Measurements from ENCODE around the gene RIPPLY3. TPM values are rescaled to one million over a fixed set of nuclear protein-coding genes. Genes with fewer than 3 reads are reported as not detected.
"Not testable (repeated sequence)": the region's sequence is repeated elsewhere in the genome, so short reads cannot be mapped to it uniquely, and the experiment has no call there.

RIPPLY3 gene
- total RNA-seq, 2 experiments from 2014 or later: 0.08 TPM; not detected in 1

- ChIA-PET CTCF (interaction anchor here (0.5 to 4.5 kb wide), 2 partner anchors 11 to 38 kb away, joined by 3 to 24 read pairs; no protein-coding TSS in a partner anchor), POLR2A (no interaction called here)
Measured at GRCh38 chr21:37001441-37001840, 5.1 kb upstream of the RIPPLY3 start.

DNA sequence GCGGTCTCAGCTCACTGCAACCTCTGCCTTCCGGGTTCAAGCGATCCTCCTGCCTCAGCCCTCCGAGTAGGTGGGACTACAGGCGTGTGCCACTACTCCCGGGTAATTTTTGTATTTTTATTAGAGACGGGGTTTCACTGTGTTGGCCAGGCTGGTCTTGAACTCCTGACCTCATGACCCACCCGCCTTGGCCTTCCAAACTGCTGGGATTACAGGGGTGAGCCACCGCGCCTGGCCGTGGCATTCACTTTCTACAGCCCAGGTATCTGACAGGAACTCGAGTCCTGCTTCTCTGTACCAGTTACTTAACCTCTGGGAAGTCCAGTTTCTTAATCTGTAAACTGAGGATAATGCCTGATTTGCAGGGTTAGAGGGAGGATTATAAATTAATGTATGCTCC, 3.7 kb upstream of the RIPPLY3 start:
- CTCF ChIA-PET: interaction anchor here (0.6 to 4.5 kb wide), 2 partner anchors 13 to 255 kb away, joined by 3 to 24 read pairs; no protein-coding TSS in a partner anchor
- POLR2A ChIA-PET: not testable (repeated sequence)

- CTCF ChIA-PET: not testable (repeated sequence)
Measured at GRCh38 chr21:37003917-37004316, 2.6 kb upstream of the RIPPLY3 start.

GRCh38 chr21:37005548-37006485, 685 bp upstream of the RIPPLY3 start:
- ChIA-PET POLR2A (interaction anchor here (1.0 kb wide), 1 partner anchor 18 kb away, joined by 3 read pairs; no protein-coding TSS in a partner anchor), CTCF (interaction anchor here (0.7 kb wide), 2 partner anchors 28 to 563 kb away, joined by 3 read pairs; no protein-coding TSS in a partner anchor)

More at GRCh38 chr21:37003917-37004316, 2.6 kb upstream of the RIPPLY3 start:
- POLR2A ChIA-PET: not testable (repeated sequence)

- CTCF ChIA-PET: interaction anchor here (1.1 kb wide), 1 partner anchor 18 kb away, joined by 4 read pairs; no protein-coding TSS in a partner anchor
- POLR2A ChIA-PET: no interaction called here
Measured at GRCh38 chr21:37008724-37009123, 2.2 kb downstream of the RIPPLY3 start.

GRCh38 chr21:37009740-37010341, 3.3 kb downstream of the RIPPLY3 start:
- ChIA-PET POLR2A (no interaction called here), CTCF (interaction anchor here (0.6 to 1.7 kb wide), 7 partner anchors 9 to 44 kb away, joined by 3 to 9 read pairs (median 5); partner anchors contain the start of gene HLCS)

DNA sequence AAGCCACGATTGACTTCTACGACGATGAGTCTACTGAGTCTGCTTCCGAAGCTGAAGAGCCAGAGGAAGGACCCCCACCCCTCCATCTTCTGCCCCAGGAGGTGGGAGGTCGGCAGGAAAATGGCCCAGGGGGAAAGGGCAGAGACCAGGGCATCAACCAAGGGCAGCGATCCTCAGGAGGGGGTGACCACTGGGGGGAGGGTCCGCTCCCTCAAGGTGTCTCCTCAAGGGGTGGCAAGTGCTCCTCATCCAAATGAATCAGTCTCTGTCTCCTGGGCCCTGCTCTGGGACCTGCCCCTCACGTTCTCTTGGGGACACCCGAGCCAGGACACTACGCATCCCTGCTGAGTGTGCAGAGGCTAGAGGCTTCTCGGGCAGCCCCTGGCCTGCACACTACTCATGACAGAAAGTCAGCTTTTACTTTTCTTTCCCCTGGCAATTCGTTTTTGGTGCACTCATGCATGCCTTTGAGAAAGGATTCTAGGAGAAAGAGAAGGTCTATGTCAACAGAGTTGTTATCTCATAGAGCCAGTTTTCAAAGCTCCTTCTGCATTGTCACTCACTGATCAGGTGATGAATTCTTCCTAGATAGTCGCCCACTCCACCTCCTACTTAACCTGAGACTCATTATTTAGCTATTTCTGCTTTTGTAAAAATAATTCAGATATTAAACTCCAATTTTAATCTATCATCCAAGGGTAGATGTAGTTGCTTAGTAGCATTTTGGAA, 11.6 kb downstream of the RIPPLY3 start:
- POLR2A ChIA-PET: no interaction called here
- CTCF ChIA-PET: interaction anchor here (1.0 kb wide), 1 partner anchor 8 kb away, joined by 5 read pairs; no protein-coding TSS in a partner anchor

GRCh38 chr21:37026499-37026898, 20.0 kb downstream of the RIPPLY3 start:
- POLR2A ChIA-PET: no interaction called here
- CTCF ChIA-PET: no interaction called here

DNA sequence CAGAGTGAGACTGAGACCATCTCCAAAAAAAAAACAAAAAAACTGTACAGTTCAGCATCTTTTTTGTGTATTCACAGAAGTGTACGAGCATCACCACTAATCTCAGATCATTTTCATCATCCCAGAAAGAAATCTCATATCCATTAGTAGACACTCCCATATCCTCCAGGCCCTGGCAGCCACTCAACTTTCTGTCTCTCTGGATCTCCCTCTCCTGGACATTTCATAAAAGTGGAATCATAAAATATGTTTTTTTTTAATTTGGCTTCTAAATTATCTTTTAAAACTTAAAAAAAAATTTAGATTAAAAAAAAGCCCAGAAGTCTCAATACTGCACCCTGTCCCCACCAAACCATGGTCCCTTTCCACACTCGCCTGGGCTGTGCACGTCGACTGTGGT, 22.1 kb downstream of the RIPPLY3 start:
- POLR2A ChIA-PET: no interaction called here
- CTCF ChIA-PET: no interaction called here

DNA sequence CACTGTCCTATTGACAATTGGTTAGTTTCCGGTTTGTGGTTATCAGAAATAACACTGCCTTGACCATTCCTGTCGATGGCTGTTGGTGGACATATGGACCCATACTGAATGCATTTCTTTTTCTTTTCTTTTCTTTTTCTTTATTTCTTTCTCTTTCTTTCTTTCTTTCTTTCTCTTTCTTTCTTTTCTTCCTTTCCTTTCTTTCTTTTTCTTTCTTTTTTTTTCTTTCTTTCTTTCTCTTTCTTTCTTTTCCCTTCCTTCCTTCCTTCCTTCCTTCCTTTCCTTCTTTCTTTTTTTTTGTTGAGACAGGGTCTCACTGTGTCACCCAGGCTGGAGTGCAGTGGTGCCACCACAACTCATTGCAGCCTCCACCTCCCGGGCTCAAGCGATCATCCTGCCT, 24.4 kb downstream of the RIPPLY3 start:
- CTCF ChIA-PET: no interaction called here
- POLR2A ChIA-PET: interaction anchor here (0.7 kb wide), 1 partner anchor 82 kb away, joined by 3 read pairs; no protein-coding TSS in a partner anchor

DNA sequence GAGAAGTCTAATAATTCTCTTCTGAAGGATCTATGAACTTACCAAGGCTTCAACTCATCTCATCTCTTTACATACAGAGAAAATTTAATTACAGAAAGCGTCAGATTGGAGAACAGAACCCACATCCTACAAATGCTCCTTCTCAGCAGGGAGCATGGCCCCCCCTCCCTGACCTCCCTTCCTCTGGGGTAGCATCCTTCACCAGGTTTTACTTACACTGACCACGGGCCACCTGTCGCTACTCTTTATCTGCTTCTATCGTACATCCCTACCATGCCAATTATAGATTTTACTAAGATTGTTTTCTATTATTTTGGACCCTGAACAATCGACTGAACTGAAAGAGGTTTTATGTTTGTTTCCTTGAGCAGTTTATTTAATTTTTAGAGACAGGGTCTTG, 25.8 kb downstream of the RIPPLY3 start:
- CTCF ChIA-PET: no interaction called here
- POLR2A ChIA-PET: no interaction called here

GRCh38 chr21:37032877-37033471, 26.5 kb downstream of the RIPPLY3 start:
- ChIA-PET CTCF (no interaction called here), POLR2A (no interaction called here)

GRCh38 chr21:37034394-37034793, 27.9 kb downstream of the RIPPLY3 start:
- POLR2A ChIA-PET: not testable (repeated sequence)

DNA sequence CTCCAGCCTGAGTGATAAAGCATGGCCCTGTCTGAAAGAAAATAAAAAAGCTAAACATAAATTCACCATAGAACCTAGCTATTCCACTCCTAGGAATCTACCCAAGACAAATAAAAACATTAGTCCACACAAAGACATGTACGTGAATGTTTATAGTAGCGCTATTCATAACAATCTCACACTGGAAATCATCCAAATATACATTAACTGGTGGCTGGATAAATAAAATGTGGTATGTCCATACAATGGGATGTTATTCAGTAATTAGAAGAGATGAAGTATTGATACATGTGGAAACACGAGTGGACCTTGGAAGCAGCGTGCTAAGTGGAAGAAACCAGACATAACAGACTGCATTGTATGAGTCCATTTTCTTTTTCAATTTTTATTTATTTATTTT, 29.7 kb downstream of the RIPPLY3 start:
- CTCF ChIA-PET: interaction anchor here (0.9 kb wide), 1 partner anchor 44 kb away, joined by 3 read pairs; no protein-coding TSS in a partner anchor

More at GRCh38 chr21:37034394-37034793, 27.9 kb downstream of the RIPPLY3 start:
- CTCF ChIA-PET: not testable (repeated sequence)

DNA sequence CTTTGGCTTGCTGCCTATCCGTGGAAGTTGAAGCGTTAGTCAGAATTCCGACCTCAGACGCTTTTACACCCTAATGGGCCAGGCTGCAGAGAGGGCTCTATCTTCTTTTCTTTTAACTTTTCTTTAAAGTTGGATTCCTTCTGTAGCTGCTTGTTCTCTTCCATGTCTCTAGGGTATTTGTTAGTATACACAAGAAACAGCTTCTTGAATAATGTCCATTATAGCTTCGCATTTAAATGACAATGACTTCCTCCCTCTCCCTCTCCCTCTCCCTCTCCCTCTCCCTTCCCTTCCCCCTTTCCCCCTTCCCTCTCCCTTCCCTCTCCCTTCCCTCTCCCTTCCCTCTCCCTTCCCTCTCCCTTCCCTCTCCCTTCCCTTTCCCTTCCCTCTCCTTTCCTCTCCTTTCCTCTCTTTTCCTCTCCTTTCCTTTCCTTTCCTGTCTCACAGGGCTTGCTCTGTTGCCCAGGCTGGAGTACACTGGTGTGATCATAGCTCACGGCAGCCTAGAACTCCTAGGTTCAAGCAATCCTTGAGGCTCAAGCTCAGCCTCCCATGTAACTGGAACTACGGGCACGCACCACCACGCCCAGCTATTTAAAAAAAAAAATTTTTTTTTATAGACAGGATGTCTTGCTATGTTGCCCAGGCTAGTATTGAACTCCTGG, 33.0 kb downstream of the RIPPLY3 start:
- ChIA-PET CTCF (interaction anchor here (0.6 kb wide), 1 partner anchor 39 kb away, joined by 3 read pairs; no protein-coding TSS in a partner anchor), POLR2A (interaction anchor here (0.8 kb wide), 1 partner anchor 274 kb away, joined by 17 read pairs; no protein-coding TSS in a partner anchor)

More for the DNA sequence above, 29.7 kb downstream of the RIPPLY3 start:
- POLR2A ChIA-PET: no interaction called here

- ChIA-PET POLR2A (no interaction called here), CTCF (interaction anchor here (1.0 kb wide), 1 partner anchor 120 kb away, joined by 3 read pairs; no protein-coding TSS in a partner anchor)
Measured at GRCh38 chr21:37040212-37040611, 33.7 kb downstream of the RIPPLY3 start.

DNA sequence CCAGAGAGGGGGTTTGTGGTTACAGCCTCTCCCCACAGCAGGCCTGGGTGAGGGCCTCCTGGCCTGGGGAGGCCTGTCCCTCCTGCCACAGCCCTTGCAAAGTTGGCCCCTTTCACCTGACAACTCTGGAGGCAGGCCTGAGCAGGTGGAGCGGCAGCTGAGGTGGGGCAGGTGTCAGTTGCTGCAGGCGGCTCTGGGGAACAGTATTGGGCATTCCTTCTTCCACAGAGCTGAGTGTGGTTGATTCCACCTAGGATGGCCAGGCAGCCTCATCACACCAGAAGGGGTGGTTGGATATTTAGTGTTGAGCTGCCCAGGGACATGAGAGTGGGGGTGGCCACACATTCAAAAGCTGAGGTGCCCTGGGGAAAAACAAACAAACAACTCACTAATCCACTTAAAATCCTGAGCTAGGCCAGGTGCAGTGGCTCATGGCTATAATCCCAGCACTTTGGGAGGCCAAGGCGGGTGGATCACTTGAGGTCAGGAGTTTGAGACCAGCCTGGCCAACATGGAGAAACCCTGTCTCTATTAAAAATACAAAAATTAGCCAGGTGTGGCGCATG, 35.3 kb downstream of the RIPPLY3 start:
- POLR2A ChIA-PET: interaction anchor here (0.6 kb wide), 1 partner anchor 76 kb away, joined by 3 read pairs; no protein-coding TSS in a partner anchor
- CTCF ChIA-PET: no interaction called here

DNA sequence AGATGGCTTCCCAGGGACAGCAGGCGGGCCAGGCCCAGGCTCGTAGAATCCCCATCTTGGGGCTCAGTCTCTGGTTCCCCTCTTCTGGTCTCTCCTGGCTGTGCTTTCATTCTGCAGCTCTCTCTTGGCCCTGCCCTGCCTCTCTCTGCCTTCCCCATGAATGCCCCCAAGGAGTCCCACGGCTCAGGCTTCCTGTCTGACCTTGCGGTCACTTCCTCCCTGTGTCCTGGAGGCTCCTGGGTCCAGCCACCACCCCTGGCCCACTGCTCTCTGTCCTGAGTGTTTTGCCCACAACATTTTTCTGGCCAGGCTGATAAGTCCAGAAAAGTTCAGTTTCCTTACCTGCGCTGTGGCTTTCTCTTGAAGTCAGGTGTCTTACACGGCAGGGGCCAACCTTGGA, 37.3 kb downstream of the RIPPLY3 start:
- CTCF ChIA-PET: no interaction called here
- POLR2A ChIA-PET: no interaction called here

Data from activated CD8-positive, alpha-beta memory T cell treated with anti-CD3 and anti-CD28 coated beads for 36 hours (primary cell).